Upper lobe of right lung (tissue), 1 donor: ENCODE data around the gene UBAC2. TPM values are rescaled to one million over a fixed set of nuclear protein-coding genes. Genes with fewer than 3 reads are reported as not detected.

Source experiments
- ATAC-seq: fragments of 200-7000 bp; cut with Tn5 transposase; one replicate; pipeline ENCODE4 v1.9.1; 2020; ENCODE audit warnings: mild to moderate bottlenecking, moderate library complexity
- DNase-seq: peaks from one replicate; pipeline ENCODE4 v3.0.0-alpha.2; 2020
- H3K27ac ChIP-seq: fragments of 200-600 bp; one replicate; pipeline ENCODE4 v1.8.0; 2022
- H3K27me3 ChIP-seq: fragments of 200-600 bp; one replicate; pipeline ENCODE4 v1.8.0; 2022; ENCODE audit warnings: mild to moderate bottlenecking
- H3K36me3 ChIP-seq: fragments of 200-600 bp; one replicate; pipeline ENCODE4 v1.8.0; 2022
- H3K4me1 ChIP-seq: fragments of 200-600 bp; one replicate; pipeline ENCODE4 v1.8.0; 2022
- H3K4me3 ChIP-seq: fragments of 200-600 bp; one replicate; pipeline ENCODE4 v1.8.0; 2022; ENCODE audit warnings: mild to moderate bottlenecking
- H3K9me3 ChIP-seq: fragments of 200-600 bp; one replicate; pipeline ENCODE4 v1.8.0; 2022
- CTCF ChIP-seq: fragments of 200-600 bp; IDR thresholded peaks from one replicate; pipeline ENCODE4 v1.8.0; 2022; ENCODE audit warnings: antibody characterized with exemption
- intact Hi-C: fragments of 100-400 bp; cut with DNase I; formaldehyde crosslinking; loops from one replicate; pipeline ENCODE4 v1.11.0; 2022
- total RNA-seq: library from RNA; stranded (reverse); fragmentation: NEBNext Ultra II Directional; extraction: Animal tissue kit (Norgen Biotek cat#: 25700); gene quantifications from one replicate; pipeline ENCODE4 v1.2.1, GENCODE V29; 2021
- donor health status: DM: no; HTN: yes; CAD: no; lungs with severe emphysema.

Gene UBAC2
- total RNA-seq, 1 donor from 2014 or later = 50.2 TPM

DNA sequence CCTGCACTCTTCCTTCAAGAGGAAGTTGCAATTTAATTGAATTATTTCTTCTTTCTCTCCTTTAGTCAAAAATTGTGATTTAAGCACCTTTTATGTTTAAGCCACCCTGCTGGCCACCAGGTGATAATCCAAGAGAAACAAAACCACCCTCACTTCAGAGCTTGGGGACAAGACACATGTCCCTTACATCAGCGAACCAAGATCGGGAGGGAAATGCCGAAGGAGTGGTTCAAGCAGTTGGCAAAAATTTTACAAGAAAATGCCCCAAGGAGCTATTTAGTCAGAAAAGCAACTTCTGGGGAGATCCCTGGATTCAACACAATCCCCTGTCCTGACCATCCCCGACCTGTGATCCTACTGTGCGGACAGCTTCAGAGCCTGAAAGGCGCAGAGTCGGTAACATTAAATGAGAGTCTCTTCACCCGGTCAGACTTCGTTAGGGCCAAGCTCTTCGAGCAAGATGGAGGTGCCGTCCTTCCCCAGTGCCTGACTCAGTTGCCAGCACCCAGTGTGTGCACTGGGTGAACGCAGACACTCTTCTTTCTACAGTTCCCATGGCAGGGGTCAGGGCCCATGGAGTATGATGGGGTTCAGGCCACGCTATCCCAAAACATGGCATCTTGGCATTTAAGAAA, 222.0 kb downstream of the UBAC2 start:
- ATAC-seq = no peak
- Histone ChIP-seq H3K36me3 (no peaks in the 10 kb centered on the region), H3K27me3 (no peaks in the 10 kb centered on the region), H3K4me3 (no peak overlapping the region), H3K9me3 (no peaks in the 10 kb centered on the region), H3K27ac (no peak overlapping the region), H3K4me1 (peaks cover 9% of the 10 kb centered on the region)
- DNase-seq = no peak
- no peak for TF ChIP-seq CTCF
- intact Hi-C loops = no loop called here

GRCh38 chr13:99425485-99426341, 225.1 kb downstream of the UBAC2 start:
- no peaks in the 10 kb centered on the region for H3K9me3 ChIP-seq
- no peaks in the 10 kb centered on the region for H3K27me3 ChIP-seq
- DNase-seq = no peak
- intact Hi-C loops = no loop called here
- peak; percentile 32 for ATAC-seq
- TF ChIP-seq CTCF = no peak
- H3K4me3 ChIP-seq = no peak overlapping the region
- H3K36me3 ChIP-seq = no peaks in the 10 kb centered on the region
- H3K27ac ChIP-seq = no peak overlapping the region
- H3K4me1 ChIP-seq = peaks cover 9% of the 10 kb centered on the region

DNA sequence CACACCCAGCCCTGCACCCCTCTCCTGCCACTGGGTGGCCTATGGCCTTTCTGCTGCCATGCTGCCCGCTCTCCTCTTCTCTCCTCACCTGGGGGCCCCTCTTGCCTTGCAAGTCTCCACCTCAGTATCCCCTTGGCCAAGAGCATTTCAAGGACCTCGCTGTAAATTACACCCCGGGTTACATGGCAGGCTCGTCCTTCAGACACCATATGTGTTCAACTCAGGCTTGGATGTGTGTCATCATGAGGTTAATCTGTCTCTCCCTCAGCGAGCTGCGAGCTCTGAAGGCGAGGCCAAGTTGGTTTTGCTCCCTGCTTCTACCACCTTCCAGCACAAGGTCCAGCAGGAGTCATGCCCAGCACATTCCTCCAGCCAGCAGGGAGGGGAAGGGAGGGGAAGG, 225.8 kb downstream of the UBAC2 start:
- no peak for TF ChIP-seq CTCF
- Histone ChIP-seq H3K27ac (no peak overlapping the region), H3K4me1 (peaks cover 9% of the 10 kb centered on the region), H3K36me3 (no peaks in the 10 kb centered on the region), H3K27me3 (no peaks in the 10 kb centered on the region), H3K9me3 (no peaks in the 10 kb centered on the region), H3K4me3 (no peak overlapping the region)
- intact Hi-C loops = no loop called here
- DNase-seq (no peak), ATAC-seq (no peak)

DNA sequence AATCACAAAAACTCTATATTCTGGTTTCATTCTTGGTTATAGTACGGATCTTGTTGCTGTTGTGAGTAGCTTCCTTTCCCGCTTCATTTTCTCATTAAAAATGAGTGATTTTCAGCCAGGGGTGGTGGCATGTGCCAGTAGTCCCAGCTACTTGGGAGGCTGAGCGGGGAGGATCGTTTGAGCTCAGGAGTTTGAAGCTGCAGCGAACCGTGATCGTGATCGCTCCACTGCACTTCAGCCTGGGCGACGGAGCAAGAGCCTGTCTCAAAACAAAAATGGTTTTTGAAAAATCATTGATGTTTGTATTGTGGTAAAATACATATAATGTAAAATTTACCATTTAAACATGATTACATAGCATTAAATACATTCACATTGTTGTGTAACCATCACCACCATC, 229.0 kb downstream of the UBAC2 start:
- no peak for DNase-seq
- H3K4me1 ChIP-seq = peaks cover 26% of the 10 kb centered on the region
- intact Hi-C loops = loop anchor here (10.0 kb wide), 1 partner anchor 155 kb away; no protein-coding TSS in a partner anchor

DNA sequence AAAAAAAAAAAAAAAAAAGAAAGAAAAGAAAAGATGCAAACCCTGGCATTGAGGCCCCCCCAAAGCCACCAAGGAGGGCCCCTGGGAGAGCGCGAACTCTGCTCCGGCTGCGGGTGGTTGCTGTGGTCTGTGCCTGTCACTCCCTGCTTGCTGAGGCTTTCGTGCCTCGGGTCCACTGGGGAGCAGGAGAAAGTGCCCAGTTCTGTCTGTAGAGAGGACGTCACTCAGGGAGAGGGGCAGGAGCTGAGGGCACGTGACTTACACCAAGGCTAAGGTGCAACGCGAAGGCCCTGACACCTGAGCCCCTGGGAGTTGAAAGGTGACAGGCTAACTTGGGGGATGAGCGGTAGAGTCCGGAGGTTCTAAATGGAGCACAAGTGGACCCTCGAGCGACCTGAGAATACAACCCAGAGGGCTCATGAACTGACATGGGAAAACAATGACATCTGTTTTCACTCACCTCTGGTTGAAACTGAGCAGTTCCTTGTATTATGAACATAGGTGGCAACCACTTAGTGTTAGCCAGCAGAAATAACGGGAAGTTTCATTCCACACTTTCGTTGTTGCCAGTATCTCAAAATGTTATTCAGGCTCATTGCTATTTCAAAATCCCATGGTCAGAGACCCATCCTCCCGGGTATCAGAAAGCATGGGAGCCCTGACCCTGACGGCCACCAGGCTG, 231.4 kb downstream of the UBAC2 start:
- intact Hi-C loops = loop anchor here (10.0 kb wide), 1 partner anchor 157 kb away; no protein-coding TSS in a partner anchor
- Histone ChIP-seq H3K4me3 (peak overlapping the region; percentile 12), H3K9me3 (no peaks in the 10 kb centered on the region), H3K4me1 (peaks cover 17% of the 10 kb centered on the region), H3K36me3 (no peaks in the 10 kb centered on the region), H3K27me3 (no peaks in the 10 kb centered on the region), H3K27ac (peak overlapping the region; percentile 45)
- no peak for TF ChIP-seq CTCF
- DNase-seq = no peak
- no peak for ATAC-seq

More for the DNA sequence above, 229.0 kb downstream of the UBAC2 start:
- H3K27me3 ChIP-seq = no peaks in the 10 kb centered on the region
- no peak for ATAC-seq
- no peaks in the 10 kb centered on the region for H3K9me3 ChIP-seq
- no peak overlapping the region for H3K4me3 ChIP-seq
- no peaks in the 10 kb centered on the region for H3K36me3 ChIP-seq
- TF ChIP-seq CTCF = no peak
- no peak overlapping the region for H3K27ac ChIP-seq
